Measurements from ENCODE around the gene NECTIN4.

Gene NECTIN4

GRCh38 chr1:161046605-161047228 lies 42.6 kb downstream of the NECTIN4 start:
- Mint-ChIP-seq H3K36me3 (ENCODE audit: low read depth) (peaks cover 41% of the 10 kb centered on the region), H3K27me3 (ENCODE audit: low read depth, poor library complexity) (peaks cover 32% of the 10 kb centered on the region), H3K9me3 (peaks cover 43% of the 10 kb centered on the region), H3K4me3 (peak overlapping the region; percentile 97), H3K27ac (no peak overlapping the region), H3K4me1 (peaks cover 28% of the 10 kb centered on the region)
- no peak for TF ChIP-seq CTCF (IDR thresholded peaks at IDR 0.05)
- no peak for DNase-seq

GRCh38 chr1:161045736-161046604 lies 43.4 kb downstream of the NECTIN4 start, which contains the start of gene USF1:
USF1 (minus strand) TSS chr1:161045977; CDS start chr1:161043275, 2,702 bp downstream.
- Mint-ChIP-seq H3K4me1 (peaks cover 28% of the 10 kb centered on the region), H3K36me3 (ENCODE audit: low read depth) (peaks cover 48% of the 10 kb centered on the region), H3K27me3 (ENCODE audit: low read depth, poor library complexity) (peaks cover 32% of the 10 kb centered on the region), H3K9me3 (peaks cover 43% of the 10 kb centered on the region), H3K4me3 (peak within 1 kb of the TSS; percentile 97), H3K27ac (peak within 1 kb of the TSS; percentile 100)
- TF ChIP-seq CTCF (IDR thresholded peaks at IDR 0.05): no peak
- peak; percentile 91 for DNase-seq

GRCh38 chr1:161044908-161045735 lies 44.2 kb downstream of the NECTIN4 start:
- peaks cover 28% of the 10 kb centered on the region for H3K4me1 Mint-ChIP-seq
- peak; percentile 62 for DNase-seq
- H3K27me3 Mint-ChIP-seq (ENCODE audit: low read depth, poor library complexity): peaks cover 29% of the 10 kb centered on the region
- peaks cover 55% of the 10 kb centered on the region for H3K36me3 Mint-ChIP-seq (ENCODE audit: low read depth)
- H3K9me3 Mint-ChIP-seq: peaks cover 43% of the 10 kb centered on the region
- H3K4me3 Mint-ChIP-seq: peak overlapping the region; percentile 97
- peak overlapping the region; percentile 100 for H3K27ac Mint-ChIP-seq
- no peak for TF ChIP-seq CTCF (IDR thresholded peaks at IDR 0.05)

GRCh38 chr1:161044535-161044907 lies 44.8 kb downstream of the NECTIN4 start:
- peak overlapping the region; percentile 97 for H3K27ac Mint-ChIP-seq
- peaks cover 29% of the 10 kb centered on the region for H3K27me3 Mint-ChIP-seq (ENCODE audit: low read depth, poor library complexity)
- H3K9me3 Mint-ChIP-seq: peaks cover 38% of the 10 kb centered on the region
- peaks cover 61% of the 10 kb centered on the region for H3K36me3 Mint-ChIP-seq (ENCODE audit: low read depth)
- DNase-seq: no peak
- TF ChIP-seq CTCF (IDR thresholded peaks at IDR 0.05): no peak
- H3K4me1 Mint-ChIP-seq: peaks cover 28% of the 10 kb centered on the region
- H3K4me3 Mint-ChIP-seq: peak overlapping the region; percentile 97

- H3K27me3 Mint-ChIP-seq (ENCODE audit: low read depth, poor library complexity): peaks cover 5% of the 10 kb centered on the region
- H3K9me3 Mint-ChIP-seq: no peaks in the 10 kb centered on the region
- peak overlapping the region; percentile 83 for H3K4me3 Mint-ChIP-seq
- peaks cover 35% of the 10 kb centered on the region for H3K36me3 Mint-ChIP-seq (ENCODE audit: low read depth)
- H3K4me1 Mint-ChIP-seq: peaks cover 29% of the 10 kb centered on the region
- no peak for DNase-seq
- no peak overlapping the region for H3K27ac Mint-ChIP-seq
- TF ChIP-seq CTCF (IDR thresholded peaks at IDR 0.05): no peak
Observed at GRCh38 chr1:161039546-161039945, 49.8 kb downstream of the NECTIN4 start.

Measured in nephron progenitor cell (in vitro differentiated cells).